CD4-positive, alpha-beta T cell (primary cell): ENCODE measurements around the gene SSTR1. TPM values are rescaled to one million over a fixed set of nuclear protein-coding genes. Genes with fewer than 3 reads are reported as not detected.

ENCODE experiments used
- ATAC-seq: fragments of 200-7000 bp; cut with Tn5 transposase; one replicate; pipeline ENCODE4 v1.10.0; 2022; ENCODE audit warnings: mild to moderate bottlenecking; ENCODE audit not compliant: poor library complexity
- CTCF ChIA-PET: fragments of 350-600 bp; sonication (Branson Sonifier 250); formaldehyde crosslinking; loops from one replicate; lab custom pipeline; 2021; ENCODE audit warnings: antibody characterized with exemption, inconsistent platforms; lab: Charles Lee
- POLR2A ChIA-PET: fragments of 350-600 bp; sonication (Branson Sonifier 250); formaldehyde crosslinking; loops from one replicate; lab custom pipeline; 2021; ENCODE audit warnings: antibody characterized with exemption, inconsistent platforms; lab: Charles Lee
- DNase-seq, 14 experiments: peaks; one replicate each; pipeline ENCODE4 v3.0.0-alpha.2; 2013 to 2020; ENCODE audit warnings: mixed read lengths in 2 of 14
- H3K27ac ChIP-seq, 2 donors: one replicate each; pipeline versions ENCODE4 v1.5.1 to v1.7.0; 2013; ENCODE audit warnings: low read length in 2 of 2, low read depth in 1 of 2, mild to moderate bottlenecking in 1 of 2
- H3K27me3 ChIP-seq, 2 experiments: 1 replicate in 1 of 2; 2 replicates in 1 of 2; pipeline versions ENCODE4 v1.6.1 to v1.7.0; 2013; ENCODE audit warnings: low read length in 2 of 2, control low read depth in 1 of 2, mild to moderate bottlenecking in 1 of 2, moderate library complexity in 1 of 2; ENCODE audit not compliant: insufficient read depth in 2 of 2, control insufficient read depth in 1 of 2
- H3K36me3 ChIP-seq: one replicate; pipeline ENCODE4 v1.6.1; 2013; ENCODE audit warnings: low read length, control low read depth; ENCODE audit not compliant: insufficient read depth
- H3K4me1 ChIP-seq: one replicate; pipeline ENCODE4 v1.6.1; 2013; ENCODE audit warnings: low read length, control low read depth; ENCODE audit not compliant: insufficient read depth
- H3K4me3 ChIP-seq: one replicate; pipeline ENCODE4 v1.5.1; 2013; ENCODE audit warnings: mild to moderate bottlenecking, low read length, moderate library complexity
- H3K9me3 ChIP-seq, 2 experiments: 1 replicate in 1 of 2; 2 replicates in 1 of 2; pipeline versions ENCODE4 v1.6.1 to v1.7.0; 2013; ENCODE audit warnings: low read length in 2 of 2, mild to moderate bottlenecking in 2 of 2, control low read depth in 1 of 2, moderate library complexity in 1 of 2; ENCODE audit not compliant: control insufficient read depth in 1 of 2, insufficient read depth in 1 of 2
- H3K27ac Mint-ChIP-seq: one replicate; pipeline ENCODE4 v1.8.0; 2020; ENCODE audit warnings: mixed read lengths
- H3K27me3 Mint-ChIP-seq: one replicate; pipeline ENCODE4 v1.8.0; 2021; ENCODE audit warnings: mixed read lengths
- H3K36me3 Mint-ChIP-seq: one replicate; pipeline ENCODE4 v1.8.0; 2021; ENCODE audit warnings: low read depth, mixed read lengths
- H3K4me1 Mint-ChIP-seq: one replicate; pipeline ENCODE4 v1.8.0; 2021; ENCODE audit warnings: low read depth, mixed read lengths
- H3K4me3 Mint-ChIP-seq: one replicate; pipeline ENCODE4 v1.8.0; 2020; ENCODE audit warnings: mild to moderate bottlenecking, mixed read lengths
- H3K9me3 Mint-ChIP-seq: one replicate; pipeline ENCODE4 v1.8.0; 2020; ENCODE audit warnings: mixed read lengths
- CTCF ChIP-seq: fragments of 200-600 bp; IDR thresholded peaks from one replicate; pipeline ENCODE4 v1.8.0; 2022; ENCODE audit warnings: antibody characterized with exemption, mild to moderate bottlenecking
- intact Hi-C, 2 experiments: fragments of 100-400 bp; cut with DNase I in 1 of 2; cut with micrococcal nuclease in 1 of 2; formaldehyde crosslinking; loops; one replicate each; pipeline versions ENCODE4 v1.15.1 to v1.9.0; 2023 to 2025; cut with DNase I, micrococcal nuclease
- total RNA-seq, 174 experiments: library from RNA in 2 of 174; stranded (reverse) in 2 of 174; gene quantifications; one replicate each; pipeline ENCODE4 v1.2.3 and lab custom pipeline; 2021 to 2026

The SSTR1 gene
- total RNA-seq, 2 experiments from 2014 or later = not detected

GRCh38 chr14:38207377-38207735 is 348 bp upstream of the SSTR1 start:
- H3K4me1 Mint-ChIP-seq = peaks cover 16% of the 10 kb centered on the region
- peaks cover 0 to 26% of the 10 kb centered on the region in 2 experiments for H3K9me3 ChIP-seq
- H3K4me3 ChIP-seq = no peak overlapping the region
- H3K36me3 ChIP-seq = no peaks in the 10 kb centered on the region
- POLR2A ChIA-PET = no interaction called here
- H3K4me3 Mint-ChIP-seq = no peak overlapping the region
- peaks cover 2% of the 10 kb centered on the region for H3K9me3 Mint-ChIP-seq
- no peak for DNase-seq
- peaks cover 59% of the 10 kb centered on the region for H3K27me3 Mint-ChIP-seq
- CTCF ChIA-PET = no interaction called here
- H3K36me3 Mint-ChIP-seq = no peaks in the 10 kb centered on the region
- H3K27me3 ChIP-seq = peaks cover 27 to 46% of the 10 kb centered on the region in 2 experiments
- H3K27ac Mint-ChIP-seq = no peak overlapping the region
- H3K4me1 ChIP-seq = peaks cover 41% of the 10 kb centered on the region
- TF ChIP-seq CTCF = no peak
- no peak for ATAC-seq
- intact Hi-C loops = no loop called here
- H3K27ac ChIP-seq = no peak overlapping the region

GRCh38 chr14:38208618-38209562 is 1.2 kb downstream of the SSTR1 start:
- Histone ChIP-seq H3K4me1 (peaks cover 41% of the 10 kb centered on the region), H3K27ac (no peak overlapping the region), H3K36me3 (no peaks in the 10 kb centered on the region), H3K27me3 (peaks cover 27 to 47% of the 10 kb centered on the region in 2 experiments), H3K4me3 (no peak overlapping the region), H3K9me3 (peaks cover 0 to 26% of the 10 kb centered on the region in 2 experiments)
- ChIA-PET CTCF (no interaction called here), POLR2A (no interaction called here)
- no peak overlapping the region for H3K27ac Mint-ChIP-seq
- ATAC-seq (no peak), DNase-seq (peak in 1 of 14 experiments; percentile 52)
- intact Hi-C loops = no loop called here
- H3K9me3 Mint-ChIP-seq = peaks cover 2% of the 10 kb centered on the region
- H3K27me3 Mint-ChIP-seq = peaks cover 71% of the 10 kb centered on the region
- H3K36me3 Mint-ChIP-seq = no peaks in the 10 kb centered on the region
- H3K4me1 Mint-ChIP-seq = peaks cover 16% of the 10 kb centered on the region
- no peak for TF ChIP-seq CTCF
- no peak overlapping the region for H3K4me3 Mint-ChIP-seq

GRCh38 chr14:38209572-38210557 is 2.2 kb downstream of the SSTR1 start:
- Mint-ChIP-seq H3K9me3 (peaks cover 2% of the 10 kb centered on the region), H3K4me3 (no peak overlapping the region), H3K36me3 (no peaks in the 10 kb centered on the region), H3K4me1 (peaks cover 16% of the 10 kb centered on the region), H3K27ac (no peak overlapping the region), H3K27me3 (peaks cover 79% of the 10 kb centered on the region)
- ChIA-PET CTCF (no interaction called here), POLR2A (no interaction called here)
- Histone ChIP-seq H3K9me3 (peaks cover 0 to 26% of the 10 kb centered on the region in 2 experiments), H3K27me3 (peaks cover 27 to 49% of the 10 kb centered on the region in 2 experiments), H3K27ac (no peak overlapping the region), H3K36me3 (no peaks in the 10 kb centered on the region), H3K4me3 (no peak overlapping the region), H3K4me1 (peaks cover 41% of the 10 kb centered on the region)
- no peak for TF ChIP-seq CTCF
- DNase-seq (no peak), ATAC-seq (no peak)
- intact Hi-C loops = no loop called here
